GM19238 (cell line): ENCODE measurements around the gene SERPINA12.

Experiments
- DNase-seq: peaks from one replicate; pipeline ENCODE4 v3.0.0; 2011; ENCODE audit warnings: low spot score; ENCODE audit not compliant: insufficient read length

SERPINA12 gene, protein sequence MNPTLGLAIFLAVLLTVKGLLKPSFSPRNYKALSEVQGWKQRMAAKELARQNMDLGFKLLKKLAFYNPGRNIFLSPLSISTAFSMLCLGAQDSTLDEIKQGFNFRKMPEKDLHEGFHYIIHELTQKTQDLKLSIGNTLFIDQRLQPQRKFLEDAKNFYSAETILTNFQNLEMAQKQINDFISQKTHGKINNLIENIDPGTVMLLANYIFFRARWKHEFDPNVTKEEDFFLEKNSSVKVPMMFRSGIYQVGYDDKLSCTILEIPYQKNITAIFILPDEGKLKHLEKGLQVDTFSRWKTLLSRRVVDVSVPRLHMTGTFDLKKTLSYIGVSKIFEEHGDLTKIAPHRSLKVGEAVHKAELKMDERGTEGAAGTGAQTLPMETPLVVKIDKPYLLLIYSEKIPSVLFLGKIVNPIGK

GRCh38 chr14:94509356-94509755 is at the start of gene SERPINA12:
Gene SERPINA12 (minus strand): TSS chr14:94509469. CDS start chr14:94498397, 11,072 bp downstream.
- DNase-seq, result no peak

GRCh38 chr14:94558842-94559241 is 49.6 kb upstream of the SERPINA12 start:
- DNase-seq, result no peak

- no peak for DNase-seq
Measured at GRCh38 chr14:94557327-94557726, 48.1 kb upstream of the SERPINA12 start.

DNA sequence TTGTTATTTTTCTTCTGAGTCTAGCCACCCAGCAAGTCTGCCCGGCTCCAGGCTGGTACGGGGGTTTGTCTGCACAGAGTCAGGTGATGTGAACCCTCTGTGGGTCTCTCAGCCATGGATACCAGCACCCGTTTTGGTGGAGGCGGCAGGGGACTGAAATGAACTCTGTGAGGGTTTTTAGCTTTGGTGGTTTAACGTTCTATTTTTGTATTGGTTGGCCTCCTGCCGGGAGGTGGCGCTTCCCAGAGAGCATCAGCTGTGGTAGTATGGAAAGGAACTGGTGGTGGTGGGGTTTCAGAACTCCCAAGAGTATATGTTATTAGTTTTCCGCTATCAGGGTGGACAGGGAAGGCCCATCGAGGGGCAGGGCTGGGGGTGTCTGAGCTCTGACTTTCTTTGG is 46.7 kb upstream of the SERPINA12 start:
- no peak for DNase-seq

DNA sequence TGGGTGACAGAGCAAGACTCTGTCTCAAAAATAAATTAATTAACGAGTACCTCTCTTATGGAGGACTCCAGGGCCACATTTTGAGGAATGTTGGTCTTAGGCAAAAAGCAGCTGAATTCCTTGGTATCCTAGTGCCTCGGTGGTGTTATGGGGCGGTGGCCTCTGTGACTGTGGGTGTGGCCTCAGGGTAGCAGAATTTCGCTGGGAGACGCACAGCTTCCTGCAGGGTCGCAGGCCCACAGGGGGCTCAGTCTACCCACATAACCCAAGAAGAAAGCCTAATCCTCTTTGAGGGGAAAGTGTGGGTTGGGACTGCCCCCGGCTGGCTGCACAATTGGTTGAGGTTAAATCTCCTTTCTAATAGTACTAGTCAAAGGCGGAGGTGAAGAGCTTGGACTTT is 40.8 kb upstream of the SERPINA12 start:
- DNase-seq, result no peak

DNA sequence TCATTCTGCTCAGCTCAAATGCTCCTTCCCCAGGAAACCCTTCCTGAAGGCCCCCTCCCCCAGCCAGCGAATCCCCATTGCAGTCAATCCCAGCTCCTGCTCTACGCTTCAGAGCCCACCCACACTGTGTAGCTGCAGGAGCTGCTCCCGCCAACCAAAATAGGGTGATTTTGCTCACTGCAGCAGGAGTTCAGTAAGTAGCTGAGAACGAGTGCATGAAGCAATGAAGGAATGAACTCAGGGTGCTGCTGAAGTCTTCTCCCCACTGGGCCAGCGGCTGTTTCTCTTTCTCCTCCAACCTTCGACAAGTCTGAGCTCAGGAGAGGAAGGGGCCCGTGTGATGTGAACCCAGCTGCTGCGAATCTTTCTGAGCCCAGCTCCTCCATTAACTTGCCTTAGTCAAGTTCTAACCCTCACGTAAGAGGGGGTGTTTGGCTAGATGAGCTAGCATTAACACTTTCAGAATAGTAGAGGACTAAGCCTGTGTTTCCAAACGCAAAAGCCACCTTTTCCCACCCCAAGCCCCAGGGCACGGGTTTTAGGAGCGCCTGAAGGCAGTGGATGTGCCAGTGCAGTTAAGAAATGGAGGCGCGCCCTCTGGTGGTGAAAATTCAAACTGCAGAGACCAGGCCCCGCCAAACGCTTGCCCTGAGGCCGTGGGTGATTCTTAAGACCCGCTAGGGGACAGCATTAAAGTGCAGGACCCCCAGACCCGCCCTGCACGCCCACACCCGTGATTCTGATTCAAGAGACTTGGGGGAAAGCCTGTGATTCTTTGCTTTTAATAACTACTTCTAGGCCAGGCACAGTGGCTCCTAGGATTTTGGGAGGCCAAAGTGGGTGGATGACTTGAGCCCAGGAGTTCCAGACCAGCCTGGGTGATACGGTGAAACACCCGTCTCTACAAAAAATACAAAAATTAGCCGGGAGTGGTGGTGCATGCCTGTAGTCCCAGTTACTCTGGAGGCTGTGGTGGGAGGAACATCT is 40.0 kb upstream of the SERPINA12 start:
- peak; percentile 34 for DNase-seq

DNA sequence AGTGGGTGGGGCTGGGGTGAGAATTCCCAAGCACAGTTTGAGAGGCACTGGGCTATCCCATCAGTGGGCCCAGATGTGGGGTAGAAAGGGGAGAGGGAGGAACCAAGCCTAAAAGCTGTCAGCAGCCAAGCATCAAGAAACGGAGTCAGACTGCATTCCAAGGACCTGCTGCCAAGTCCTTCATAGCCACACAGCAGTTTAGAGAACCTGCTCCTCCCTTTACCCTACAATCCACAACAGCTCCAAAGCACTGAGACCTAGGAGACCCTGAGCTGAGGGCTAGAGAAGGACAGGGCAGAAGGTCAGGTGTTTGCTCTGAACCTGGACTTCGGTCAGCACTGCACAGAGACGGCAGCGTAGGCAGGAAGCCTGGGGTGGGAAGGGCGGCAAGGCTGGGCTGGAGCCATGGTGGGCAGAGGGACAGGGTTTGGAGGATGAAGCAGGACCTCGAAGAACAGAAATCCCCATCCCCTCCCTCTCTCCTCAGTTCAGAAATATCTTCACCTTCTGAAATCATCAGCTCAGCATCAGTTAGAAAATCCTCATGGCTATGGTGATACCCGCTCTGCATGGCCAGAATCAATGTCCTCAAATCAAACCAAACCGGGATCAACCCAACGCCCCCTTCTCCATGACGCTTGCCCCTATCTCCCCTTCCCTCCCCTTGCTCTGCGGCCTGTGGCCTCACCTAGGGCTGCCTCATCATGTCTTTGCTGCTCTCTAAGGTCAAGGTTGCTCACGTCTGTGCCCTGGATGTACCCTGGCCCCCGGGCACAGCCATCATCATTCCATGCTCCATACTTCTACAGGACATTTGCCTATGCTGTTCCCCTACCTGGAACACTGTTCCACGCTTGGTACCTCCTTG is 39.1 kb upstream of the SERPINA12 start:
- DNase-seq, result no peak

- no peak for DNase-seq
Measured at GRCh38 chr14:94547726-94548125, 38.5 kb upstream of the SERPINA12 start.

DNA sequence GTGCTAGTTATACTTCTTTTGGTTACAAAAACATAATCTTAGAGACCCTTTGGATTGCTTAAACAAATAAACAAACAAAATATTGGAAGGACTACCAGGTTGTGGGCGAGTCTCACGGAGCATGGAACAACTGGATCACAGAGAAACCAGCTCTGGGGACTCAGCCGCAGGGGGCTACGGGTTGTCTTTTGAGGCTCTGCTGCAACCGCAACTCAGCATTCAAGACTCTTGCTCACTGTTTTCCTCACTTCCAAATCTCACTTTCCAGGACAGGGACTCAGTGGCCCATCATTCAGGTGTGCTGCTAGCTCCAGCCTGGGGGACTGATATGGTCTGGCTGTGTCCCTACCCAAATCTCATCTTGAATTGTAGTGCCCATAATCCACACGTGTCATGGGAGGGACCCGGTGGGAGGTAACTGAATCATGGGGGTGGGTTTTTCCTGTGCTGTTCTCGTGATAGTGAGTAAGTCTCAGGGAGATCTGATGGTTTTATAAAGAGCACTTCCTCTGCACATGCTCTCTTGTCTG is 37.9 kb upstream of the SERPINA12 start:
- DNase-seq, result no peak

GRCh38 chr14:94545131-94545841 is 36.0 kb upstream of the SERPINA12 start:
- no peak for DNase-seq

DNA sequence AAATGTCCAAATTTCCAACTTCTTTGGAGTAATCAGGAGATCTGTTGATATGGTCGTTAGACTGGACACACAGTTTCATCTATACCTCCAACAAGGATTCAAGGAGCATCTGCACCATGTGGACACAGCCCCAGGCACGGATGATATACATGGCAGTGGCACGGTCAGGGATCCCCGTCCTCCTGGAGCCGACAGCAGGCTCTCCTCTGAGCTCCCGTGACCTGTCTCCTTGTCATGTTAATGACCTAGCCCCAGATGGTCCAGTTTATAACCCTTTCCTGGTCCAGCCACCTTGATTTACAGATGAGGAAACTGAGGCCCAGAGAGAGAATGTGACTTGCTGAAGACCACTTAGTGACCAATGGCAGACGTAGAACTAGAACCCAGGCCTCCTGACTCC is 35.5 kb upstream of the SERPINA12 start:
- no peak for DNase-seq

- no peak for DNase-seq
Measured at GRCh38 chr14:94543449-94544124, 34.3 kb upstream of the SERPINA12 start.

DNA sequence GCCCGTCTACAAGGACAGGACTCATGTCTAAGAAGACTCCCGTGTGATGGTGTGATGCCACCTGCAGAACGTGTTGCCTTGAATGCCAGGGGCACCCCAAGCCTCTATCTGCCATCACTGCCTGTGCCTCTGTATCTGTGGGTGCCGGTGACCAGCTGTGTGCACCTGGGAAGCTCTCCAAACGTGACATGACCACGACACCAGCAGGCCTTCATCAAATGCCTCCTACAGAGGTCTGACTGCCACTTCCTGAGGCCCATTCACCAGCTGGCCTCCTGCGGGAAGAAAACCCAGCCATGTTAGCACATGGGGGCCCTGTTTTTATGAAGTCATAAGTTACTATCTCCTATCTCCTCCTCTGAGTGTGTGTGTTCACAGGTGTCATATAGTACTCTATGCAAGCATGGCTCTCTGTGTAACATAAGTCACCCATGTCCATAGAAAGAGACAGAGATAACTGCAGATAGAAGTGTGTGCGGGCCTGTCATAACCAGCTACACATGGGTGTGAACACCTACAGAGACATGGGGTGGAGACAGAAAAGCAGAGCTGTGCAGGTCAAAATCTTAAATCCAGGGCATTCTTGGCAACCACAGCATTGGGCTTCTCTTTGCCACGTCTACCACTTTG is 33.7 kb upstream of the SERPINA12 start:
- DNase-seq, result no peak

- no peak for DNase-seq
Measured at GRCh38 chr14:94542111-94542810, 33.0 kb upstream of the SERPINA12 start.

DNA sequence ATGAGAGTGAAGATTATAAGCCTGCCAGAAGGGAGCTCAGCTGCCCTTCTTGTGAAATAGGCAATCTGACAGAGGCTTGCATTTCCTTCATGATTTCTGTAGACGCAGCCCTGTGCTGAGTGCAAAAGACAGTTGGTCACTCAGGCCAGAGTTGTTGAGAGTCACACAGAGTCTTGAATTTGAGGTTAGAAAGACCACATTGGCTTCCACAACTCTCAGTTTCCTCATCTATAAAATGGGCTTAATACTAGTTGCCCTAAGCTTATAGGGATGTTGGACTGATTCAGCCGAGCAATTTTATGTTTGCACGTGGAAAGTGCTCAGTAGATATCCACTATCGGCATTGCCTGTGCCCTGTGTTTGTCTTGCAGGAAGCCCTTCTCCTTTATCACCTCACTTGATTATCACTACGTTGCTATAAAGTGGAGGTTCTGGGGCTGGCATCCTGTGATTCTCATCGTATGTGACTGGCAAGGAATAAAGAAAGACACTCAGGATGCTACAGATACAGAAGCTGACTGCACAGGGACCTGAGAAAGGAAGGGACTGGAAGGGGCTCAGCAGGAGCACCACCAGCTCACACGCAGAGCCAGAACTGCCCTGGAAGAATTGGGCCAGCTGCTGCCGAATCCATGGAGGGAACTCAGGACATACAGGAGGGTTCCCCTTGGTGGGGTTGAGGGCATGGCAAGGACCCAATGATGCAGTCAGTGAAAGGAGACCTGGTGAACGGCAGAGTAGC is 32.1 kb upstream of the SERPINA12 start:
- no peak for DNase-seq

DNA sequence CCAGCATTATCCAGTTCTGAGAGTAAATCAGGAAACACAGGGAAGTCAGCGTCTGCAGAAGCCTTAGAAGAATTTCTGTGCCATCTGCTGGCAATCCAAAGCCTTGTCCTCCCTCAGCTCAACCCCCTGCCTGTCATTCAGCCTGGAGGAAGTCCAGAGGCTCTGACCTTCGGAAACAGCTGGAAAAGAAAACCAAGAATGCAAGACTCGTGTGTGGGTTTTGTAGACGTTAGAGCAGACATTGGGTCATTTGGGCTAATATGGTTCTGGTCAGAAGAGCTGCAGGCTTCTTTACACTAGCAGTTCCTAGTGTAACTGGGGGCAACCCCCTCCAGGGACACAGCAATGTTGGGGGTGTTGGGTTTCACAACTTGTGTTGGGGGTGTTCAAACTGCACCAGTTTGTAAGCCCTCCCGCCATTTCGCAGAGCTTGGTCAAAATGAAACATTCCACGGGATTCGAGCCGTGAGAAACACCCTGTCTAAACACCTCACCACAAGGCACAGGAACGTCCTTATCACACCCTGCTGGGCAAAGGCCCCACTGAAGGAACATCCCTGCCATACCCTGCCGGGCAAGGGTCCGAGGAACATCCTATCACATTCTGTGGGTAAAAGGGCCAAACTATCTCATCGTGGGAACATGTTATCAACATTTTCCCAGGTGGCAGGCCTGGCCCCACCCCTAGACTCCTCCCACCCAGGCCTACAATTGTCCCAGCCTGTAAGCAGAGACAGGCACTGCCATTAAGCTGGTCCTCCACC is 30.9 kb upstream of the SERPINA12 start:
- DNase-seq, result no peak

DNA sequence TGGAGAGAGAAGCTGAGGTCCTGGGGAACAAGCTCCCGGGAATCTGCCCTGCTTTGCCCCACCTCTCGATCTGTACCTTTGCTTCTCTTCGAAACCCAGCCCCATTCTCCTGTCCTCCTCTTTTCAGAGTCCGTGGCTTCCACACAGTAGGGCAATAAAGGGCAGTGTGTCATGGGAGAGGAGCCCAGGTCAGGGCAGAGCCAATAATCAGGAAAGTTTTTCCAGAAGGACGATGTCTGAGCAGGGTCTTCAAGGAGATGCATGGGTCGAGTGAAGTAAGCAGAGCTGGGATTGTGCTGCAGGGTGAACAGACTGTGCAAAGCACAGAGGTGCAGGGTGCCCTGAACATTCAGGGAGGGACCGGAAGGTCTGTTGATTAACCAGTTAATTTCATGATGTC is 29.9 kb upstream of the SERPINA12 start:
- DNase-seq, result no peak
